H1 (cell line): ENCODE data around the gene C1orf21. TPM values are rescaled to one million over a fixed set of nuclear protein-coding genes. Genes with fewer than 3 reads are reported as not detected.

ENCODE experiments used
- CTCF ChIA-PET: fragments of 300-600 bp; sonication (Branson Sonifier 250); formaldehyde crosslinking; loops from one replicate; lab custom pipeline; 2021; ENCODE audit not compliant: partially characterized antibody; lab: Charles Lee
- POLR2A ChIA-PET: fragments of 300-600 bp; sonication (Branson Sonifier 250); formaldehyde crosslinking; loops from one replicate; lab custom pipeline; 2021; ENCODE audit warnings: inconsistent platforms; ENCODE audit not compliant: partially characterized antibody; lab: Charles Lee
- DNase-seq, 2 experiments: peaks; one replicate each; pipeline versions ENCODE4 v3.0.0 to v3.0.0-alpha.2; 2010 to 2022; ENCODE audit warnings: low spot score in 2 of 2, low read depth in 1 of 2, mixed read lengths in 1 of 2
- FAIRE-seq: peaks from 2 replicates; lab custom pipeline; 2011; peaks lifted over from hg19 to GRCh38; lab: Jason Lieb, UNC
- H2AFZ ChIP-seq: 2 replicates; pipeline ENCODE4 v1.8.1; 2012; ENCODE audit warnings: low read length, inconsistent platforms
- H2AK5ac ChIP-seq: 2 replicates; pipeline ENCODE4 v1.6.1; 2013; ENCODE audit warnings: low read depth, low read length
- H2BK120ac ChIP-seq: replicated peaks from 2 replicates; pipeline ENCODE3; 2013; ENCODE audit warnings: low read depth, low read length, inconsistent platforms
- H2BK12ac ChIP-seq: 2 replicates; pipeline ENCODE4 v1.6.1; 2013; ENCODE audit warnings: low read depth, low read length
- H2BK15ac ChIP-seq: 2 replicates; pipeline ENCODE4 v1.6.1; 2013; ENCODE audit warnings: low read length
- H2BK20ac ChIP-seq: 2 replicates; pipeline ENCODE4 v1.6.1; 2013; ENCODE audit warnings: low read length
- H2BK5ac ChIP-seq: 2 replicates; pipeline ENCODE4 v1.6.1; 2013; ENCODE audit warnings: low read depth, low read length
- H3K14ac ChIP-seq: 2 replicates; pipeline ENCODE4 v1.6.1; 2013; ENCODE audit warnings: inconsistent platforms; ENCODE audit not compliant: insufficient read length
- H3K18ac ChIP-seq: 2 replicates; pipeline ENCODE4 v1.6.1; 2013; ENCODE audit warnings: low read length; ENCODE audit errors: extremely low read depth
- H3K23ac ChIP-seq: 2 replicates; pipeline ENCODE4 v1.6.1; 2013; ENCODE audit warnings: inconsistent platforms; ENCODE audit not compliant: insufficient read length
- H3K23me2 ChIP-seq: 2 replicates; pipeline ENCODE4 v1.6.1; 2013; ENCODE audit warnings: low read depth, low read length
- H3K27ac ChIP-seq: 2 replicates; pipeline ENCODE4 v1.6.1; 2011; ENCODE audit warnings: low read depth, low read length, inconsistent platforms
- H3K27me3 ChIP-seq, 4 experiments: replicated peaks in 1 of 4; 1 replicate in 1 of 4; 2 replicates in 3 of 4; pipeline versions ENCODE4 v1.6.1 to v1.8.1; 2011 to 2013; ENCODE audit warnings: low read length in 3 of 4, mild to moderate bottlenecking in 3 of 4, inconsistent platforms in 2 of 4, mixed read lengths in 2 of 4, moderate library complexity in 1 of 4; ENCODE audit not compliant: control insufficient read depth in 3 of 4, insufficient read depth in 3 of 4; ENCODE audit errors: extremely low read depth in 1 of 4
- H3K36me3 ChIP-seq, 4 experiments: 2 replicates each; pipeline versions ENCODE4 v1.6.1 to v1.8.1; 2011 to 2013; ENCODE audit warnings: mild to moderate bottlenecking in 4 of 4, low read length in 3 of 4, moderate library complexity in 2 of 4, control low read depth in 1 of 4, inconsistent platforms in 1 of 4; ENCODE audit not compliant: insufficient read depth in 4 of 4, control insufficient read depth in 2 of 4
- H3K4ac ChIP-seq: replicated peaks from 2 replicates; pipeline ENCODE3; 2013; ENCODE audit warnings: low read length, low read depth, mixed read lengths, inconsistent platforms; ENCODE audit not compliant: insufficient read length
- H3K4me1 ChIP-seq, 4 experiments: replicated peaks in 1 of 4; 1 replicate in 1 of 4; 2 replicates in 3 of 4; pipeline versions ENCODE4 v1.6.1 to v1.8.1; 2011 to 2013; ENCODE audit warnings: low read length in 3 of 4, inconsistent platforms in 2 of 4, mixed read lengths in 1 of 4; ENCODE audit not compliant: insufficient read depth in 4 of 4, control insufficient read depth in 3 of 4
- H3K4me2 ChIP-seq, 2 experiments: 2 replicates each; pipeline versions ENCODE4 v1.6.1 to v1.8.1; 2011 to 2013; ENCODE audit warnings: low read depth in 2 of 2, low read length in 2 of 2, control low read depth in 1 of 2, inconsistent platforms in 1 of 2, mild to moderate bottlenecking in 1 of 2; ENCODE audit not compliant: insufficient read depth in 1 of 2
- H3K4me3 ChIP-seq, 4 experiments: fragments of 200-600, 300-600 bp in 1 of 4; sonication (generic), shearing (Covaris generic), sonication (Bioruptor Twin) in 1 of 4; 2 replicates each; pipeline versions ENCODE4 v1.5.1 to v1.8.1; 2011 to 2016; ENCODE audit warnings: low read length in 4 of 4, low read depth in 3 of 4, control low read depth in 2 of 4, inconsistent platforms in 2 of 4, mild to moderate bottlenecking in 2 of 4, mixed read lengths in 1 of 4, moderate library complexity in 1 of 4; ENCODE audit not compliant: insufficient read depth in 2 of 4; ENCODE audit errors: extremely low read depth in 1 of 4
- H3K56ac ChIP-seq: replicated peaks from 2 replicates; pipeline ENCODE3; 2013; ENCODE audit warnings: low read depth, mild to moderate bottlenecking, mixed read lengths, low read length, inconsistent platforms; ENCODE audit not compliant: insufficient read length
- H3K79me1 ChIP-seq: 2 replicates; pipeline ENCODE4 v1.6.1; 2013; ENCODE audit warnings: low read depth, low read length, control low read depth
- H3K79me2 ChIP-seq, 2 experiments: 2 replicates each; pipeline versions ENCODE4 v1.6.1 to v1.8.1; 2012 to 2013; ENCODE audit warnings: low read length in 2 of 2, mild to moderate bottlenecking in 2 of 2, inconsistent platforms in 1 of 2; ENCODE audit not compliant: insufficient read depth in 2 of 2, control insufficient read depth in 1 of 2
- H3K9ac ChIP-seq, 4 experiments: replicated peaks in 1 of 4; 1 replicate in 1 of 4; 2 replicates in 3 of 4; pipeline versions ENCODE4 v1.6.1 to v1.8.1; 2011 to 2013; ENCODE audit warnings: low read depth in 3 of 4, low read length in 3 of 4, control low read depth in 2 of 4, mild to moderate bottlenecking in 2 of 4, moderate library complexity in 2 of 4, inconsistent platforms in 1 of 4; ENCODE audit errors: extremely low read depth in 1 of 4
- H3K9me3 ChIP-seq, 2 experiments: 2 replicates each; pipeline versions ENCODE4 v1.6.1 to v1.8.1; 2012 to 2013; ENCODE audit warnings: mild to moderate bottlenecking in 2 of 2, moderate library complexity in 2 of 2, control low read depth in 1 of 2, inconsistent platforms in 1 of 2, low read depth in 1 of 2, low read length in 1 of 2, mixed read lengths in 1 of 2; ENCODE audit not compliant: insufficient read depth in 2 of 2
- H4K20me1 ChIP-seq, 2 experiments: replicated peaks in 1 of 2; 2 replicates each; pipeline versions ENCODE3 to v1.8.1; 2011 to 2013; ENCODE audit warnings: inconsistent platforms in 2 of 2, low read length in 2 of 2, mild to moderate bottlenecking in 1 of 2; ENCODE audit not compliant: insufficient read depth in 2 of 2, control insufficient read depth in 1 of 2
- H4K5ac ChIP-seq: 2 replicates; pipeline ENCODE4 v1.6.1; 2013; ENCODE audit warnings: low read length, low read depth, mixed read lengths, inconsistent platforms; ENCODE audit not compliant: insufficient read length
- H4K8ac ChIP-seq: 2 replicates; pipeline ENCODE4 v1.8.0; 2013; ENCODE audit warnings: mild to moderate bottlenecking, moderate library complexity, low read length, inconsistent platforms; ENCODE audit not compliant: insufficient read depth; ENCODE audit errors: extremely low read depth
- H4K91ac ChIP-seq: replicated peaks from 2 replicates; pipeline ENCODE3; 2013; ENCODE audit warnings: low read length, mixed read lengths, inconsistent platforms; ENCODE audit not compliant: insufficient read length
- SUZ12 ChIP-seq: fragments of 200-600 bp; sonication (generic); IDR thresholded peaks from 2 replicates; pipeline ENCODE4 v1.6.1; 2012; ENCODE audit warnings: mild to moderate bottlenecking, inconsistent platforms, low read length, moderate library complexity, mixed read lengths
- WGBS, 2 experiments: shearing (Covaris generic) in 1 of 2; methylation state at CpG; one replicate each; pipeline versions ENCODE4 v1.1.6 to v1.1.7; 2013 to 2015; ENCODE audit warnings: low lambda C conversion rate in 2 of 2, mixed read lengths in 2 of 2, inconsistent platforms in 1 of 2, low coverage in 1 of 2, missing lambda C conversion rate in 1 of 2; ENCODE audit not compliant: insufficient replicate concordance in 2 of 2, insufficient coverage in 1 of 2, insufficient read length in 1 of 2; ENCODE audit errors: extremely low coverage in 1 of 2, missing lambda C conversion rate in 1 of 2; 5-methylcytosine and 5-hydroxymethylcytosine counted together
- polyA plus RNA-seq, 7 experiments: library from polyadenylated mRNA; depleted of rRNA in 3 of 7; stranded (reverse) in 5 of 7; unstranded in 2 of 7; fragments of >200 nt in 5 of 7; fragments of 200-250 nt in 2 of 7; gene quantifications; 1 replicate in 5 of 7; 2 replicates in 1 of 7; 4 replicates in 1 of 7; pipeline versions ENCODE4 v1.2.1 to v1.2.3, GENCODE V29; 2011 to 2013; ENCODE audit warnings: missing spikeins in 2 of 7, mixed read lengths in 2 of 7
- total RNA-seq: library from RNA; stranded (reverse); fragmentation: NEBNext Ultra II Directional; extraction: Animal tissue kit (Norgen Biotek cat#: 25700); gene quantifications from 2 replicates; pipeline ENCODE4 v1.2.1, GENCODE V29; 2021

C1orf21 gene
- total and polyA plus RNA-seq, 2 of the 8 experiments (the other 6 are each of a cell fraction or from before 2014, with no cell fraction given) = 16.6 to 51.0 TPM

- Histone ChIP-seq H3K23ac (no peak overlapping the region), H3K4me2 (no peak overlapping the region), H2AK5ac (no peak overlapping the region), H4K91ac (no peak overlapping the region), H3K9ac (no peak overlapping the region), H2BK120ac (no peak overlapping the region), H4K20me1 (peaks cover 2 to 4% of the 10 kb centered on the region in 2 experiments), H3K36me3 (no peaks in the 10 kb centered on the region), H3K18ac (no peak overlapping the region), H2BK12ac (no peak overlapping the region), H3K27me3 (no peaks in the 10 kb centered on the region), H4K8ac (no peak overlapping the region), H3K23me2 (no peaks in the 10 kb centered on the region), H3K4me3 (no peak overlapping the region), H2BK15ac (no peak overlapping the region), H3K4me1 (peaks cover 2 to 16% (median 7%) of the 10 kb centered on the region in 4 experiments; a peak in 6 of 7 replicates), H4K5ac (no peak overlapping the region), H3K27ac (no peak overlapping the region), H3K79me2 (peaks cover 0 to 100% of the 10 kb centered on the region in 2 experiments; a peak in 3 of 4 replicates), H2BK20ac (no peak overlapping the region), H2AFZ (no peak overlapping the region), H3K4ac (no peak overlapping the region), H3K14ac (no peak overlapping the region), H3K56ac (no peak overlapping the region), H3K79me1 (no peaks in the 10 kb centered on the region), H3K9me3 (no peaks in the 10 kb centered on the region), H2BK5ac (no peak overlapping the region)
- FAIRE-seq = no peak
- POLR2A ChIA-PET = no interaction called here
- no peak for DNase-seq
- CTCF ChIA-PET = interaction anchor here (1.3 kb wide), 1 partner anchor 13 kb away, joined by 5 read pairs; no protein-coding TSS in a partner anchor
- WGBS, 2 experiments = 83% methylated on average over 2 of the region's 2 CpGs; no CpG with 5 or more reads in 1 of the 2 experiments
- no peak for TF ChIP-seq SUZ12
These were observed 17.8 kb downstream of the C1orf21 start for GRCh38 chr1:184404727-184405027.
